ENCODE measurements around the gene NUP93. TPM values are rescaled to one million over a fixed set of nuclear protein-coding genes. Genes with fewer than 3 reads are reported as not detected.

Gene NUP93
- total RNA-seq, 1 donor from 2014 or later = 111 TPM

- H3K27me3 Mint-ChIP-seq = no peaks in the 10 kb centered on the region
- ATAC-seq (ENCODE audit: low read depth) (no peak), DNase-seq (no peak)
- intact Hi-C loops (cut with micrococcal nuclease) = no loop called here
- peaks cover 4% of the 10 kb centered on the region for H3K4me1 Mint-ChIP-seq
- TF ChIP-seq CTCF (IDR thresholded peaks at IDR 0.05) = no peak
- H3K9me3 Mint-ChIP-seq = no peaks in the 10 kb centered on the region
- peaks cover 8% of the 10 kb centered on the region for H3K36me3 Mint-ChIP-seq (ENCODE audit: low read depth)
- ChIA-PET POLR2A (no interaction called here), CTCF (no interaction called here)
- H3K27ac Mint-ChIP-seq = no peak overlapping the region
- no peak overlapping the region for H3K4me3 Mint-ChIP-seq
Measured at GRCh38 chr16:56742030-56742984, 12.4 kb downstream of the NUP93 start.

GRCh38 chr16:56743840-56744239 lies 13.9 kb downstream of the NUP93 start:
- CTCF ChIA-PET = no interaction called here
- ATAC-seq (ENCODE audit: low read depth) = no peak
- no peak for DNase-seq
- Mint-ChIP-seq H3K27ac (no peak overlapping the region), H3K4me3 (no peak overlapping the region), H3K27me3 (no peaks in the 10 kb centered on the region), H3K9me3 (no peaks in the 10 kb centered on the region), H3K4me1 (peaks cover 4% of the 10 kb centered on the region), H3K36me3 (ENCODE audit: low read depth) (peaks cover 10% of the 10 kb centered on the region)
- TF ChIP-seq CTCF (IDR thresholded peaks at IDR 0.05) = no peak
- intact Hi-C loops (cut with micrococcal nuclease) = no loop called here
- POLR2A ChIA-PET = no interaction called here

GRCh38 chr16:56744996-56745640 lies 15.2 kb downstream of the NUP93 start:
- POLR2A ChIA-PET = interaction anchor here (0.6 to 0.8 kb wide), 3 partner anchors 25 to 425 kb away, joined by 3 to 9 read pairs (median 3); no protein-coding TSS in a partner anchor
- Mint-ChIP-seq H3K4me3 (no peak overlapping the region), H3K36me3 (ENCODE audit: low read depth) (peaks cover 21% of the 10 kb centered on the region), H3K27me3 (no peaks in the 10 kb centered on the region), H3K4me1 (peaks cover 6% of the 10 kb centered on the region), H3K9me3 (no peaks in the 10 kb centered on the region), H3K27ac (no peak overlapping the region)
- DNase-seq = no peak
- intact Hi-C loops (cut with micrococcal nuclease) = no loop called here
- TF ChIP-seq CTCF (IDR thresholded peaks at IDR 0.05) = no peak
- CTCF ChIA-PET = no interaction called here
- ATAC-seq (ENCODE audit: low read depth) = no peak

GRCh38 chr16:56747486-56748045 lies 17.6 kb downstream of the NUP93 start:
- Mint-ChIP-seq H3K4me1 (peaks cover 7% of the 10 kb centered on the region), H3K9me3 (no peaks in the 10 kb centered on the region), H3K36me3 (ENCODE audit: low read depth) (peaks cover 35% of the 10 kb centered on the region), H3K27me3 (no peaks in the 10 kb centered on the region), H3K27ac (no peak overlapping the region), H3K4me3 (no peak overlapping the region)
- no peak for ATAC-seq (ENCODE audit: low read depth)
- no peak for TF ChIP-seq CTCF (IDR thresholded peaks at IDR 0.05)
- POLR2A ChIA-PET = no interaction called here
- no peak for DNase-seq
- CTCF ChIA-PET = no interaction called here
- intact Hi-C loops (cut with micrococcal nuclease) = no loop called here

GRCh38 chr16:56748191-56748590 lies 18.3 kb downstream of the NUP93 start:
- H3K9me3 Mint-ChIP-seq = no peaks in the 10 kb centered on the region
- POLR2A ChIA-PET = no interaction called here
- intact Hi-C loops (cut with micrococcal nuclease) = no loop called here
- DNase-seq (no peak), ATAC-seq (ENCODE audit: low read depth) (no peak)
- TF ChIP-seq CTCF (IDR thresholded peaks at IDR 0.05) = no peak
- no peaks in the 10 kb centered on the region for H3K27me3 Mint-ChIP-seq
- H3K27ac Mint-ChIP-seq = no peak overlapping the region
- CTCF ChIA-PET = no interaction called here
- H3K4me1 Mint-ChIP-seq = peaks cover 7% of the 10 kb centered on the region
- no peak overlapping the region for H3K4me3 Mint-ChIP-seq
- H3K36me3 Mint-ChIP-seq (ENCODE audit: low read depth) = peaks cover 39% of the 10 kb centered on the region
